ENCODE data around the gene OR52N1. TPM values are rescaled to one million over a fixed set of nuclear protein-coding genes. Genes with fewer than 3 reads are reported as not detected.

Gene OR52N1
- total and polyA plus RNA-seq, 9 of the 15 experiments (the other 6 are each of a cell fraction or from before 2014, with no cell fraction given) = not detected

- DNase-seq (ENCODE audit: extremely low read depth in 1 of 4, low spot score in 3 of 4) (peak in 1 of 4 experiments; percentile 23), FAIRE-seq (no peak), ATAC-seq (peak; percentile 82)
- Histone ChIP-seq H3K36me3 (ENCODE audit: control insufficient read depth, insufficient read depth, low read length) (no peaks in the 10 kb centered on the region), H4K20me1 (replicated peaks; ENCODE audit: control insufficient read depth, insufficient read depth, low read length) (no peaks in the 10 kb centered on the region), H2AFZ (ENCODE audit: low read depth, low read length) (peak overlapping the region; percentile 53; the same call in 1 of the 2 replicates), H3K27me3 (ENCODE audit: control insufficient read depth in 2 of 2, insufficient read depth in 2 of 2, low read length in 2 of 2) (no peaks in the 10 kb centered on the region), H3K27ac (ENCODE audit: extremely low read depth, low read depth, low read length) (peak overlapping the region; percentile 63; the same call in 1 of the 3 replicates), H3K9ac (ENCODE audit: insufficient read depth in 1 of 2, low read depth in 2 of 2, low read length in 2 of 2) (no peak overlapping the region), H3K4me2 (ENCODE audit: insufficient read depth, low read length) (no peak overlapping the region; the same call in 1 of the 2 replicates), H3K4me1 (replicated peaks in 1 of 2; ENCODE audit: control insufficient read depth in 2 of 2, insufficient read depth in 2 of 2, low read length in 2 of 2) (peaks cover 0 to 4% of the 10 kb centered on the region in 2 experiments; a peak in 2 of 5 replicates), H3K9me1 (ENCODE audit: control insufficient read depth, insufficient read depth, low read length) (no peaks in the 10 kb centered on the region), H3K79me2 (ENCODE audit: control insufficient read depth, insufficient read depth, low read length) (no peaks in the 10 kb centered on the region), H3K9me3 (replicated peaks; ENCODE audit: control insufficient read depth, insufficient read depth, low read depth, low read length) (no peaks in the 10 kb centered on the region), H3K4me3 (no peak overlapping the region)
- intact Hi-C loops (cut with micrococcal nuclease) (no loop called here), in situ Hi-C loops (cut with MboI) (no loop called here)
- ChIA-PET POLR2A (interaction anchor here (0.6 kb wide), 1 partner anchor 788 kb away, joined by 4 read pairs; no protein-coding TSS in a partner anchor), CTCF (ENCODE audit: low intra/inter-chr PET ratio) (no interaction called here)
- 2% methylated on average over 4 of the region's 4 CpGs for WGBS (ENCODE audit: insufficient coverage, low coverage, missing lambda C conversion rate)
- no TSS peak for BruUV-seq (replicated peaks)
- no peak for TF ChIP-seq ZBTB7A (IDR thresholded peaks at IDR 0.05; ENCODE audit: borderline replicate concordance, control insufficient read depth, low read depth, low read length)
- TF ChIP-seq VEZF1 (CRISPR knock-in tag; IDR thresholded peaks at IDR 0.05) = no peak
- TF ChIP-seq CEBPG (CRISPR knock-in tag; IDR thresholded peaks at IDR 0.05) = peak; percentile 87
- peak; percentile 60 to 64; a peak in 3 of 4 replicates for TF ChIP-seq CEBPG (tag; conservative IDR thresholded peaks at IDR 0.05 in 1 of 2, IDR thresholded peaks at IDR 0.05 in 1 of 2)
- no peak for TF ChIP-seq ZEB2 (IDR thresholded peaks at IDR 0.05)
- no peak for TF ChIP-seq ZBTB12 (CRISPR knock-in tag; IDR thresholded peaks at IDR 0.05)
- TF ChIP-seq NCOA6 (IDR thresholded peaks at IDR 0.05) = no peak
- TF ChIP-seq NR3C1 (CRISPR knock-in tag; IDR thresholded peaks at IDR 0.05) = no peak
- no peak for TF ChIP-seq ATF2 (CRISPR knock-in tag; IDR thresholded peaks at IDR 0.05)
- peak; percentile 98 for TF ChIP-seq MEF2D (tag; conservative IDR thresholded peaks at IDR 0.05; ENCODE audit: low read depth)
- TF ChIP-seq HCFC1 (IDR thresholded peaks at IDR 0.05; ENCODE audit: low read depth, low read length) = no peak
- no peak for TF ChIP-seq TCF3 (CRISPR knock-in tag; IDR thresholded peaks at IDR 0.05)
- no peak for TF ChIP-seq GABPA (tag; conservative IDR thresholded peaks at IDR 0.05; ENCODE audit: low read depth)
- TF ChIP-seq TOE1 (IDR thresholded peaks at IDR 0.05; ENCODE audit: borderline replicate concordance) = no peak
- no peak for TF ChIP-seq TOE1 (CRISPR knock-in tag; IDR thresholded peaks at IDR 0.05; ENCODE audit: borderline replicate concordance, low read depth)
- TF ChIP-seq CBX1 (IDR thresholded peaks at IDR 0.05; ENCODE audit: low read depth) = peak; percentile 29; the same call in 1 of the 2 replicates
- no peak for TF ChIP-seq ETV5 (CRISPR knock-in tag; IDR thresholded peaks at IDR 0.05; ENCODE audit: low read depth)
- no peak for TF ChIP-seq NCOA1 (IDR thresholded peaks at IDR 0.05; ENCODE audit: low read depth)
- no peak for TF ChIP-seq NFXL1 (CRISPR knock-in tag; IDR thresholded peaks at IDR 0.05)
- TF ChIP-seq NRF1 (conservative IDR thresholded peaks at IDR 0.05 in 1 of 2, IDR thresholded peaks at IDR 0.05 in 1 of 2) = no peak
- no peak for TF ChIP-seq SIX5 (IDR thresholded peaks at IDR 0.05; ENCODE audit: borderline replicate concordance in 1 of 2, insufficient read depth in 1 of 2, low read depth in 1 of 2, low read length in 2 of 2)
Measured at GRCh38 chr11:5815534-5815933, 24.5 kb upstream of the OR52N1 start.
